Common myeloid progenitor, CD34-positive (primary cell): ENCODE measurements around the gene RAG1.

Experiments
- CTCF ChIA-PET: fragments of 350-600 bp; sonication (Branson Sonifier 250); formaldehyde crosslinking; loops from one replicate; lab custom pipeline; 2021; ENCODE audit warnings: antibody characterized with exemption; lab: Charles Lee
- POLR2A ChIA-PET: fragments of 350-600 bp; sonication (Branson Sonifier 250); formaldehyde crosslinking; loops from one replicate; lab custom pipeline; 2021; ENCODE audit warnings: antibody characterized with exemption; lab: Charles Lee
- DNase-seq, 3 donors: peaks; one replicate each; pipeline versions ENCODE4 v3.0.0 to v3.0.0-alpha.2; 2013
- H3K27ac ChIP-seq, 2 experiments: 1 replicate in 1 of 2; 2 replicates in 1 of 2; pipeline ENCODE4 v1.7.0; 2013; ENCODE audit warnings: inconsistent platforms in 2 of 2, low read length in 2 of 2, mild to moderate bottlenecking in 2 of 2, low read depth in 1 of 2, moderate library complexity in 1 of 2; ENCODE audit not compliant: severe bottlenecking in 2 of 2, insufficient read depth in 1 of 2, poor library complexity in 1 of 2
- H3K27me3 ChIP-seq, 5 experiments: replicated peaks in 2 of 5; 1 replicate in 3 of 5; 2 replicates in 2 of 5; pipeline versions ENCODE4 v1.6.1 to v1.7.0; 2013; ENCODE audit warnings: low read length in 4 of 5, mild to moderate bottlenecking in 2 of 5, moderate library complexity in 2 of 5, inconsistent platforms in 1 of 5; ENCODE audit not compliant: insufficient read depth in 5 of 5, control insufficient read depth in 4 of 5
- H3K36me3 ChIP-seq, 4 experiments: 1 replicate in 2 of 4; 2 replicates in 2 of 4; pipeline versions ENCODE4 v1.6.1 to v1.7.0; 2013; ENCODE audit warnings: low read length in 3 of 4, control low read depth in 1 of 4, mild to moderate bottlenecking in 1 of 4; ENCODE audit not compliant: control insufficient read depth in 4 of 4, insufficient read depth in 4 of 4
- H3K4me1 ChIP-seq, 4 experiments: 1 replicate in 3 of 4; 2 replicates in 1 of 4; pipeline versions ENCODE4 v1.6.1 to v1.7.1; 2013; ENCODE audit warnings: low read length in 3 of 4, mild to moderate bottlenecking in 3 of 4, control low read depth in 1 of 4, inconsistent platforms in 1 of 4, moderate library complexity in 1 of 4; ENCODE audit not compliant: control insufficient read depth in 4 of 4, insufficient read depth in 4 of 4; ENCODE audit errors: control extremely low read depth in 1 of 4
- H3K4me3 ChIP-seq, 7 experiments: 1 replicate in 4 of 7; 2 replicates in 3 of 7; pipeline versions ENCODE4 v1.5.1 to v1.7.0; 2013; ENCODE audit warnings: mild to moderate bottlenecking in 7 of 7, low read length in 6 of 7, moderate library complexity in 6 of 7, inconsistent platforms in 2 of 7, low read depth in 2 of 7, control low read depth in 1 of 7; ENCODE audit not compliant: insufficient read depth in 4 of 7, control insufficient read depth in 1 of 7; ENCODE audit errors: extremely low read depth in 1 of 7
- H3K9me3 ChIP-seq, 5 experiments: 1 replicate in 4 of 5; 2 replicates in 1 of 5; pipeline versions ENCODE4 v1.6.1 to v1.7.1; 2013; ENCODE audit warnings: low read length in 4 of 5, mild to moderate bottlenecking in 2 of 5, inconsistent platforms in 1 of 5, low read depth in 1 of 5, moderate library complexity in 1 of 5; ENCODE audit not compliant: control insufficient read depth in 4 of 5, insufficient read depth in 2 of 5; ENCODE audit errors: control extremely low read depth in 1 of 5
- WGBS: methylation state at CpG from one replicate; pipeline ENCODE4 v1.1.5; 2013; ENCODE audit not compliant: insufficient coverage; 5-methylcytosine and 5-hydroxymethylcytosine counted together

Gene RAG1

DNA sequence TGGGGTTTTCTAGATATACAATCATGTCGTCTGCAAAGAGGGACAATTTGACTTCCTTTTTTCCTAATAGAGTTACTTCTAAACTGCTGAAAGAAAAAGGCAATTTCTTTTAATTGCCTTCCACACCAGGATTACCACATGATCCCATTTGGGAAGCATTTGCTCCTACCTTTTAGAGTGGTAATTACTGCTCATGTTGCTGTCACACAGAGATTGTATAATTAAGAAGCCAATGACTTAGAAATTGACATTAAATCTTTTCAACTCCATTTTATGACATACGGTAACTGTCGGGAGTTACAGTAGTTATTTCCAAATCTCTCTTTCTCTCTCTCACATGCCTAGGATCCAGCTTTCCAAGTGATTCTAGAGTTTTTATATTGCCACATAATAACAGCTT is 48.0 kb downstream of the RAG1 start:
- no peaks in the 10 kb centered on the region for H3K9me3 ChIP-seq
- H3K4me3 ChIP-seq: no peak overlapping the region
- peaks cover 9 to 28% (median 17%) of the 10 kb centered on the region in 4 experiments for H3K4me1 ChIP-seq
- ChIA-PET CTCF (interaction anchor here (1.3 to 7.2 kb wide), 2 partner anchors 44 to 50 kb away, joined by 3 to 86 read pairs; partner anchors contain the start of gene RAG1), POLR2A (no interaction called here)
- no peak overlapping the region for H3K27ac ChIP-seq
- 74% methylated on average over 3 of the region's 3 CpGs for WGBS
- no peaks in the 10 kb centered on the region for H3K27me3 ChIP-seq
- peaks cover 0 to 8% (median 2%) of the 10 kb centered on the region in 4 experiments for H3K36me3 ChIP-seq
- DNase-seq: no peak

GRCh38 chr11:36617543-36618362 is 49.9 kb downstream of the RAG1 start:
- no peak for DNase-seq
- Histone ChIP-seq H3K4me3 (no peak overlapping the region), H3K27me3 (no peaks in the 10 kb centered on the region), H3K27ac (no peak overlapping the region), H3K4me1 (peaks cover 9 to 31% (median 17%) of the 10 kb centered on the region in 4 experiments), H3K9me3 (no peaks in the 10 kb centered on the region), H3K36me3 (peaks cover 0 to 2% (median 0%) of the 10 kb centered on the region in 4 experiments)
- POLR2A ChIA-PET: interaction anchor here (1.0 kb wide), 1 partner anchor 165 kb away, joined by 3 read pairs; no protein-coding TSS in a partner anchor
- CTCF ChIA-PET: interaction anchor here (1.0 to 7.2 kb wide), 2 partner anchors 20 to 52 kb away, joined by 4 to 86 read pairs; partner anchors contain the start of genes RAG1 and RAG2
- WGBS: 100% methylated on average over 1 of the region's 6 CpGs

- Histone ChIP-seq H3K27me3 (no peaks in the 10 kb centered on the region), H3K27ac (peak overlapping the region in 1 of 2 experiments; percentile 68), H3K36me3 (peaks cover 0 to under 1% (median 0%) of the 10 kb centered on the region in 4 experiments), H3K9me3 (no peaks in the 10 kb centered on the region), H3K4me3 (peak overlapping the region in 3 of 7 experiments; percentile 32 to 61 (median 54)), H3K4me1 (peaks cover 9 to 31% (median 17%) of the 10 kb centered on the region in 4 experiments)
- WGBS: 66% methylated on average over 2 of the region's 3 CpGs
- ChIA-PET POLR2A (no interaction called here), CTCF (interaction anchor here (1.0 to 7.2 kb wide), 7 partner anchors 10 to 114 kb away, joined by 3 to 86 read pairs (median 4); partner anchors contain the start of genes RAG1 and RAG2)
- no peak for DNase-seq
Measured at GRCh38 chr11:36618363-36619047, 50.7 kb downstream of the RAG1 start.

DNA sequence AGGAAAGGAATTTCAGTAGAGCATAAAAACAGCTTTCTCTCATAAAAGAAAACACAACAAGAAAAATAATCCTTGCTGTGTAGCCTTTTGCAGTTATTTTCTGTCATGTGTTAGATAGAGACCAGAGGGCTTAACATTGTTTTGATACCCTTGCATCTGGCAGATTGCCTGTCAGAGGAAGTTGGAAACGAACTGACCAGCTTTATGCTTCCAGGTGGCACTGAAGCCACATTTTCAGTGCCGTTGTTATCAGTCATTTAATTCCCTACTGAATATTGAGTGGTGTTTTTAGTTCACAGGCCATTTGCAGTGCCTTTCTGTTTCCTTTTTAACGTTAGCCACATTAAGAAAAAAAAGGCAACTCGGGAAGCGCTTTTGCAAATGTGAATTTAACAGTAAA is 51.7 kb downstream of the RAG1 start:
- Histone ChIP-seq H3K27ac (peak overlapping the region in 1 of 2 experiments; percentile 68), H3K36me3 (peaks cover 0 to 2% (median 0%) of the 10 kb centered on the region in 4 experiments), H3K4me3 (peak overlapping the region in 4 of 7 experiments; percentile 32 to 61 (median 44)), H3K4me1 (peaks cover 9 to 31% (median 17%) of the 10 kb centered on the region in 4 experiments), H3K9me3 (no peaks in the 10 kb centered on the region), H3K27me3 (no peaks in the 10 kb centered on the region)
- 0% methylated on average over 2 of the region's 5 CpGs for WGBS
- DNase-seq: peak in 2 of 3 donors; percentile 55 to 64
- ChIA-PET CTCF (interaction anchor here (0.8 to 7.2 kb wide), 7 partner anchors 11 to 115 kb away, joined by 3 to 86 read pairs (median 4); partner anchors contain the start of genes IFTAP and RAG1), POLR2A (no interaction called here)

DNA sequence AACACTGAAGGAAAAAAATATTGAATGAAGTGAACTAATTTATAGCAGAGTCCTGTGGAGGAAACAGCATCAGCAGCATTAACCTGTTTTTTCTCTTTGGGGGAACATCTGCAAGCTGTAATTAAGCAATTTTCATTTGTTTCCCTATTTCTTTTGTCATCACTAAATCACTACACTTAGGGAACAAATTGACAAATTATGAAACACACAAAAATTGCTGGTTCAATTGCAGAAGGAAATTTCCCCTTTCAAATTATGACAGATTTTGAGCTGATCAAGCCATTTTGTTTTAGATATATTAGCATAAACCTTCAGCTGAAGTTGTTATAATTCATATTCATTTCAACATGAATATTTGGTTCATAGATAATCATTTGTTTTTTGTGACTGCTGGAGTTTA is 52.4 kb downstream of the RAG1 start:
- ChIA-PET CTCF (interaction anchor here (1.6 to 7.2 kb wide), 4 partner anchors 11 to 55 kb away, joined by 3 to 86 read pairs (median 8); partner anchors contain the start of gene RAG1), POLR2A (no interaction called here)
- DNase-seq: no peak
- Histone ChIP-seq H3K9me3 (no peaks in the 10 kb centered on the region), H3K4me3 (no peak overlapping the region), H3K36me3 (peaks cover 0 to 2% (median 0%) of the 10 kb centered on the region in 4 experiments), H3K27me3 (no peaks in the 10 kb centered on the region), H3K27ac (no peak overlapping the region), H3K4me1 (peaks cover 9 to 31% (median 17%) of the 10 kb centered on the region in 4 experiments)

DNA sequence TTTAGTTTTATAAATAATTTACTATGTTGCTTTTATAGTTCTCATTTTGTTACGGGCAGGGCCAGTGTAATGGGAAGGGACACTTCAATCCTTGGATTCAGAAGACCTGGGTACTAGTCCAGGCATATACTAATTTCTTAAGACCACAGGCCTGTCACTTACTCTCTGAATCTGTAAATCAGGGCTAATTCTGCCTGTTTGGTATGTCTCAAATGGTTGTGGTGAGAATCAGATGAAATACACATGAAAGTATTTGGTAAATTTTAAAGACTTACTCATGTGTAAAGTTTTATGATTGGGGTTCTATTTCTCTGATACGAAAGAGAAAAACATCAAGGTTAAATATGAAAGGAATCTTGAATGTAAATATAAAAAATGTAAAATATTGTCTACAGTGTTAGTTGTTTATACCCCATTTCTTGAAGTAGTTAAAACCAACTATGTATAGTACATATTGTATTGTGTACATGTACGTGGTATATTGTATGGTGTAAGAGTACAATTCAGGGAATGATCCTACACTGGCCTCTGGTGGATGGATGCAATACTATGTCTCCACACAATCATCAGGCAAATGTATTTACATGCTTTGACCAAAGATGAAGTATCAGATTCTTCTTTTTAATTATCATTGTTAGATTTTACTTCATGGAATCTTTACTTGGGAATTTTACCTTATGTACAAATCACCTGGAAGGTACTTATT is 54.8 kb downstream of the RAG1 start:
- H3K27ac ChIP-seq: no peak overlapping the region
- DNase-seq: peak; percentile 71 to 86 (median 82)
- H3K36me3 ChIP-seq: peaks cover 0 to 2% (median 0%) of the 10 kb centered on the region in 4 experiments
- no CpG with 5 or more reads among the region's 3 CpGs for WGBS
- CTCF ChIA-PET: interaction anchor here (0.7 to 7.2 kb wide), 10 partner anchors 14 to 144 kb away, joined by 3 to 89 read pairs (median 4); partner anchors contain the start of gene RAG1
- H3K4me3 ChIP-seq: no peak overlapping the region
- POLR2A ChIA-PET: interaction anchor here (0.9 kb wide), 1 partner anchor 58 kb away, joined by 3 read pairs; no protein-coding TSS in a partner anchor
- H3K9me3 ChIP-seq: no peaks in the 10 kb centered on the region
- H3K27me3 ChIP-seq: no peaks in the 10 kb centered on the region
- H3K4me1 ChIP-seq: peaks cover 9 to 32% (median 17%) of the 10 kb centered on the region in 4 experiments
